ENCODE measurements around the gene SPTLC3.

The SPTLC3 gene

DNA sequence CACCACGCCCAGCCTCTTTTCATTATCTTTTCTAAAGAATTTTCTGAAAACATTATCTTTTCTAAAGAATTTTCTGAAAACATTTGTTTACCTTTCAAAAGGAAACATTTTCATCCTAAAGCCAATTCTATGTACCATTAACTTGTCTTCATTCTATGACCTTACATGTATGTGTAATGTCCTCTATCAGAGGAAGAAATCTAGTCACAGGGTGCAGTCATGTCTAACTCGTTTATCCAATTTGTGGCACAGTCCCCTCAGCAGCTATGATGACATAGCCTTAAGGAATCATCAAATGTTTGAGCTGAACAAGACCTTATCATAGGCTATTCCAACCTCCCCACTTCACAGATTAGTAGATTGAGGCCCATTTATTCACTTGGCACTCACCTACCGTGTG lies 21.5 kb upstream of the SPTLC3 start:
- DNase-seq = no peak

- DNase-seq = peak; percentile 80
Observed at GRCh38 chr20:12989586-12990115, 19.1 kb upstream of the SPTLC3 start.

DNA sequence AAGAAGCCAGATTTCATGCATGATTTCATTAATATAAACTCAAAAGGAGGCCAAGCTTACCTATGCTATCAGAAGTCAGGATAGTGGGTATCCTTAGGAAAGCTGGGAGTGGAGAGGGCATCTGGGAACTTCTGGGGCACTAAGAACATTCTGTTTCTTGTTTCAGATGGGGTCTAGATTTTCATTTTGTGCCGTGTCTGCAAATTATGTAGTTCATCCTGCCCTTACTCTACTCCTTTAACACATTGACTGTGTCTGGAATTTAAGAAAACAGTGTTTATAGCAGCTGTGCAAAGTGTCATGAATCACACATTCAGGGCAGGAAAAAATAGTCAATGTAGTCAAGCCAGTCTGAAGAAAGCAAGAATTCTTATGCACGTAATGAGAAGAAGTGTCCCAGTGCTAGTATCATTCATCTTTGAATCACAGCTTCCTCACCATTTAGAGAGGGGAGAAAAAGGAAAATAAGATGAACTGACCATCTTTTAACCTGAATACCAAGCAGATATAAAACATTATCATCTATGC lies 11.6 kb upstream of the SPTLC3 start:
- DNase-seq = no peak

DNA sequence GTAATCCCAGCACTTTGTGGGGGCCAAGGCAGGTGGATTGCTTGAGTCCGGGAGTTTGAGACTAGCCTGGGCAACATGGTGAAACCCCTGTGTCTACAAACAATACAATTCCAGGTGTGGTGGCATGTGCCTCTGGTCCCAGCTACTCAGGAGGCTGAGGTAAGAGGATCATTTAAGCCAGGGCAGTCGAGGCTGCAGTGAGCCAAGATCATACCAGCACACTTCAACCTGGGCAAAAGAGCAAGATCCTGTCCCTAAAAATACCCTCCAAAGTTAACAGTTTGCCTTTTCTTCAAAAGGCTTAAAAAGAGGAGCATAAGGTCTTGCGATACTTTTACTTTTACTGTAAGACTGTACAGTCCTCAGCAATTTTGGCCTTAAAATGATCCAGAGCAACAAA lies 10.7 kb upstream of the SPTLC3 start:
- no peak for DNase-seq

GRCh38 chr20:12999201-12999600 lies 9.6 kb upstream of the SPTLC3 start:
- DNase-seq = no peak

GRCh38 chr20:13002251-13002650 lies 6.5 kb upstream of the SPTLC3 start:
- no peak for DNase-seq

GRCh38 chr20:13006825-13007224 lies 1.9 kb upstream of the SPTLC3 start:
- no peak for DNase-seq

GRCh38 chr20:13007596-13007995 lies 1.2 kb upstream of the SPTLC3 start:
- no peak for DNase-seq

DNA sequence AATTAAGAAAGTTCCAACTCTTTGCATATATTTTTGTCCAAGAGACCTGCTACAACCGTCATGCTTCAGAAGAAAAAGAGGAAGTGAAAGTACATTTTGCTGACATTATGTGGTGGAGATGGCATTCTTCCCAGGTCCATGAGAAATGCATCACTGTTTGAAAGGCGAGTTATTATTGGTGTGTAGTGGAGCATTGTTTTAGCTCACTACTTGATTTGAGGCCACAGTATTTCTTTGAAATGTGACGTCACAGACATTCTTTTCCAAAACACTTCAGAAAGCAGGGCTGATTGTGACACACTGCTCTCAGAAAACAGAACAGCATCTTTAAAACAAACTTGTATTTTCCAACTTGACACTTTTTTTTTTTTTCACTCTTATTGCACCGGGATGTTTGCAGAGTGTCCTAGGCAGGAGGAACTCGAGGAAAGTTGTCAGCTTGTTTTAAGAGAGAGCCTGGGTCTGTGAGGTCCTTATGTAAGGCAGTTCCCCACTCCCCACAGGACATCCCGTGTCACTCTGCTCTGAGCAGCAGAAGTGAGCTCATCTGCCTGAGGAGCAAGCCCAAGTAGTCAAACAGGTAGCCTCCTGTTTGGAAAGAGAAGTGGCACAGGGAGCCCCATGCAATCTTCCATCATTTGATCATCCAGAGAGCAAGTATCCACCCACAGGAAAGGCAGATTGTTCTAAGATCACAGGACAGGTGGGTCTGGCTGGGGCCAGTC lies 1.1 kb downstream of the SPTLC3 start:
- DNase-seq = no peak

DNA sequence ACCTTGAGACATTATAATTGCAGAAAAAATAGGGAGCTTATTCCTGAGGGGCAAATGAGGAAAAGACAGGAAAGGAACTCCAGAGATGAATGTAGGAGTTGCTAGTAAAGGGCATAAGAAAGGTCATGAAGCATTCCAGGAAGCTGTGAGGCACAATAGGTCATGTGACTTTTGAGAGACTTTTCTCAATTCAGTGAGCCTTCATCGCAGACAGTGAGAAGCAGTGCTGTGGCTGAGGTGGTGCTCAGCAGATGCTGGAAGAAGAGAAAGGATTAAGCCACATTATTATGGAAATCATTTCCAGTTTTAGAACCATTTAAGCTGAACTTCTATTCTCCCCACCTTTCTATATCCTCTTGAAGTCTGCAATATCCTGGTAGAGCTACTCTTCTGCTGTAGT lies 4.1 kb downstream of the SPTLC3 start:
- DNase-seq = no peak

DNA sequence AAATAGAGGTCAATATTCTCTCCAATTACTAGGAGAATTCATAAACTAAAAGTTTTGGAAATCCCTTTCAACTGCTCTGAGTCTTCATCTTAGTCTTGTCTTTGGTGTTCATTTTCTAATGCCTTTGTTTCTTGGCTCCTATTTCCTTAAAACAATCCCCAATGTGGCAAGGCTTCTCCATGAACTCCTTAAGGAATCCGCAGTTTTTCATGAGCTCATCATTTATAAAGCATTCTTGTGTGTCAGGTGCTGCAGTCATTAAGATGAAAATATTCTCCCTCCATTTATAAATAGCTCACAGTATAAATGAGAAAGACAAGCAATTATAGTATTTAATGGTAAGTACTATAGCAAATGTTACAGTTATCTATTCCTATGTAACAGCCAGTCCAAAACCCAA lies 4.6 kb downstream of the SPTLC3 start:
- DNase-seq = no peak

DNA sequence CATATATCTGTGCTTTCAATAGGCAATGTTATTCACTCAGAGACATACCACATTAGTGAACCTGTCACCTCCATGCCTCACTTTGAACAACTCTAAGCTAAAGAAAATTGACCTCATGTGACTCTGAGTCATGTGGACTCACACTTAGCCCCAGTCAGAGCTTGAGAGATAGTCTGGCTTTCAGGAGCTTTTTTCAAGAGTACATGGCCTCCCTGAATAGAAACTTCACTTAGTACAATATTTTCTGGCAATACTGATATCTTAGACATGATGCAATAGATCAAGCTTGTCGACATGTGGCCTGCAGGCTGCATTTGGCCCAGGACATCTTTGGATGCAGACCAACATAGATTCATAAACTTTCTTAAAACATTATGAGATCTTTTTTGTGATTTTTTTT lies 8.5 kb downstream of the SPTLC3 start:
- DNase-seq = no peak

- DNase-seq = no peak
Observed at GRCh38 chr20:13017883-13018535, 9.2 kb downstream of the SPTLC3 start.

DNA sequence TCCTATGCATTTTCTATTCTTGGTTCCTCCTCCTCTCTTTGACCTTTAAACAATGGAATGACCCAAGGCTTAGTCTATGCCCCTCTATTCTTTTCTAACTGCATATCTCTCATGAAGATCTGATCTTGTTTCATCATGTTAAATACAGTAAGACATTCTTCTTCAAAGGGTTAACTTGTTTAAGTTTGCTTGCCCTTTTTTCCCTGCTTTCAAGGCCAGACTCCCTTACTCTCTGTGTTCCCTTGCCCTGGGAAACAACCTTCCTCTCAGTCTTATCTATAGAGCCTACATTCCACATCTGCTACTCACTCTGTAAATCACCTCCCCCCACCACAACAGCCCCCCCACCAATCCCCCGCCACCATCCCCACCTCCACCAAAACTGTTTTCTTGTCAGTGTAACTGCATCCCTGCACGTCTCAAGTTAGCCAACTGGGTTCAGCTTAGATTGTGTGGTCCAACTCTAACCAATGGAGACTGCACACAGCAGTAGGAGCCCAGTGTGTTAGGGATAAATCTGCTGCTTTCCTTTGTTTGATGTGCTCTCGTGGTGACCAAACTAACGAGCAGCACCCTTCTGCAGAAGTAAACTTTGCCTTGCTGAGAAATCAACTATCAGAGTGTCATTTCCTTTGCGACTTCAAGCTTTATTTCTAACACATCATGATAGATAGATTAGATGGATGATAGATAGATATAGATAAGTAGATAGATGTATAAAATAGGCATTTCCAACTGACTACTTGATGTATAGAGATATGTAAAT lies 12.6 kb downstream of the SPTLC3 start:
- DNase-seq = no peak

DNA sequence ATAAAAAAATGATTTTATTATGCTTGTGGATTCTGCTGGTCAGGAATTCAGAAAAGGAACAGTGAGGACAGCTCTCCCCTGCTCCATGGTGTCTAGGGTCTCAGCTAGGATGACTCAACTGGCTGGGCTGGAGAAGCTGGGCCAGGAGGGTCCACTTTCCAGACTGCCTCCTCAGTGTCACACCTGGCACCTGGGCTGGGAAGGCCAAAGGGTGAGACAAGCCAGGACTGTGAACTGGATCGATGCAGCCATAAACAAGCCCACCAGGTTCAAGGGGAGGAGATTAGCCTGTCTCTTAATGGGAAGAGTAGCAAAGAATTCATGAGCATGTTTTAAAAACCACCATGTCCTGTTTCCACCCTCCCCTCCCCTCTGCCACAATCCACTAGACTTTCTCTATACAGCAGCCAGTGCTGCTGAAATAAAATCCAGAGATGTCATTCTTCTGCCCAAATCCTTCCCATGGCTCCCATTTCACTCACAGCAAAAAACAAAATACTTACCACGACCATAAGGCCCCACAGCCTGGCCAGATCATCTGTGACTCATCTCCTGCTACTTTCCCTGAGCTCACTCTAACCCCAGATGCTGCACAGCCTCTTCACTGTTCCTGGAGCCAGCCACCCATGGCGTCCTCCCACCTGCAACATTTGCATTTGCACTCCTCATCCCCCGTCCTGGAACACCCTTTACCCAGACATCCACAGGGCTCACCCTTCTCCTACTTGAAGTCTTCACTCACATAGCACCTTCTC lies 13.8 kb downstream of the SPTLC3 start:
- DNase-seq = no peak

DNA sequence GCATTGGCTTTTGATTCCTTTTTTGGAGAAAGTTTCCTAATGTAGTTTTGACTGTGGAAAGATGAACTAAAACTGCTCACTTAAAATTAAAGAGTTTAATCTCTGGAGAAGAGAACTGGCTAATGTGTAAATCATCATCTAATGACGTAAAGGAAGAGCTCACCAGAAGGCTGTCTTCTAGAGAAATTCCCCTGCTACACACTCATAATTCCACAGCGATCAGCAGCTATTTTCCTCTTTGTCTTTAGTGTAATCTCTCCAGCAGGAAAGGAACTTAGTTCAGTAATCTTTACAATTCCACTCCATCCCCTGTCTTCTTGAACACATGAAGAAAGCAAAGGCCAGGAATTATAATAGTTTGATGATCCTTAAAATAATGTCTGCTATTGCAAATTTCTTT lies 15.8 kb downstream of the SPTLC3 start:
- no peak for DNase-seq

- no peak for DNase-seq
Observed at GRCh38 chr20:13025181-13025580, 16.4 kb downstream of the SPTLC3 start.

- DNase-seq = no peak
Observed at GRCh38 chr20:13028001-13028400, 19.2 kb downstream of the SPTLC3 start.

GRCh38 chr20:13028673-13029072 lies 19.9 kb downstream of the SPTLC3 start:
- no peak for DNase-seq

DNA sequence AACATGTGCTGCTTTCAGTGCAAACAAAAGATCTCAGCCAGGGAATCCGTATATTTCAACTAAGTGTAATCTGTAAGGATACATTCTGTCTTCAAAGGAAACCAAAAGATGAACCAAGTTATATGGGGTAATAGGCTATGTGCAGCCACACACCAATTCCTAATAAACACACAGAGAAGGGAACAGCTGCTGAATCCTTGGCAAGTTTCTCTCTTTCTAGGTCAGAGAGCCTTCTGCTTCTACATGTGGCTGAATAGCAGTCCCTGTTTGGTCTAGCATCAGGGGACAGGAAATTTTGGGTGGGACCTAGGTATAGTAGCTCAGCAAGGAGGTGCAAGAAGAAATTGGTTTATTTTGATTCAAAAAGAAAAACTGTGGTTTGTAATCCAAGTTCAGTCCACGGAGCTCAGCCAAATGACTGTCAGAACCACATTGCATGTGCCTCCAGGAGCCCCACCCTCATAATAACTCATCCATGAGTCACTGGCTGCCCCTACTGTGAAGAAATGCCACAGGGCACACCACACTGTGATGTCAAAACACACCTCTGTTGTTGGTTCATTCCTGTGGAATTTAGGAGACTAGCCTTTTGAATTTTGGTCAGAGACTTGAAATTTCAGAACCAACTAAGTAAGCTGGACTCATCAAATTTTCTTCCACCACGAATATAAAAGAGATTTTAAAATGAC lies 21.1 kb downstream of the SPTLC3 start:
- DNase-seq = no peak

GRCh38 chr20:13031751-13032150 lies 23.0 kb downstream of the SPTLC3 start:
- no peak for DNase-seq

GRCh38 chr20:13034115-13034514 lies 25.3 kb downstream of the SPTLC3 start:
- no peak for DNase-seq

All from NCI-H1694 (cell line).